ENCODE measurements around the gene DIABLO.
A peak's percentile ranks its signal among the peaks of the same experiment; 100 is the strongest.
"Not testable (repeated sequence)": the region's sequence is repeated elsewhere in the genome, so short reads cannot be mapped to it uniquely, and the experiment has no call there.

Gene DIABLO

GRCh38 chr12:122190842-122191668 lies 34.8 kb downstream of the DIABLO start:
- peak in 1 of 3 experiments; percentile 48 for DNase-seq (ENCODE audit: low read depth in 2 of 3, low spot score in 2 of 3)

- DNase-seq (ENCODE audit: low read depth in 2 of 3, low spot score in 2 of 3) = no peak
Observed at GRCh38 chr12:122189626-122190475, 36.0 kb downstream of the DIABLO start.

- no peak for DNase-seq (ENCODE audit: low read depth in 2 of 3, low spot score in 2 of 3)
Observed at GRCh38 chr12:122187466-122187865, 38.4 kb downstream of the DIABLO start.

GRCh38 chr12:122185494-122186082 lies 40.3 kb downstream of the DIABLO start:
- no peak for DNase-seq (ENCODE audit: low read depth in 2 of 3, low spot score in 2 of 3)

- no peak for DNase-seq (ENCODE audit: low read depth in 2 of 3, low spot score in 2 of 3)
Observed at GRCh38 chr12:122185079-122185478, 40.8 kb downstream of the DIABLO start.

GRCh38 chr12:122184517-122184916 lies 41.3 kb downstream of the DIABLO start:
- no peak for DNase-seq (ENCODE audit: low read depth in 2 of 3, low spot score in 2 of 3)

- no peak for DNase-seq (ENCODE audit: low read depth in 2 of 3, low spot score in 2 of 3)
Observed at GRCh38 chr12:122183588-122183940, 42.3 kb downstream of the DIABLO start.

- DNase-seq (ENCODE audit: low read depth in 2 of 3, low spot score in 2 of 3) = no peak
Observed at GRCh38 chr12:122182887-122183587, 42.8 kb downstream of the DIABLO start, which contains the start of gene LRRC43. Gene LRRC43, plus strand, starts transcription at chr12:122183123. Its CDS starts 22 bp downstream, at chr12:122183145.

- DNase-seq (ENCODE audit: low read depth in 2 of 3, low spot score in 2 of 3) = not testable (repeated sequence)
Observed at GRCh38 chr12:122176473-122176872, 49.4 kb downstream of the DIABLO start.

GRCh38 chr12:122174155-122174845 lies 51.6 kb downstream of the DIABLO start, which contains the start of gene IL31:
Gene IL31, minus strand, starts transcription at chr12:122174221. Its CDS starts 49 bp downstream, at chr12:122174172.
- no peak for DNase-seq (ENCODE audit: low read depth in 2 of 3, low spot score in 2 of 3)

GRCh38 chr12:122172262-122172939 lies 53.5 kb downstream of the DIABLO start:
- no peak for DNase-seq (ENCODE audit: low read depth in 2 of 3, low spot score in 2 of 3)

- DNase-seq (ENCODE audit: low read depth in 2 of 3, low spot score in 2 of 3) = no peak
Observed at GRCh38 chr12:122171399-122171798, 54.5 kb downstream of the DIABLO start.

GRCh38 chr12:122168492-122168891 lies 57.4 kb downstream of the DIABLO start:
- DNase-seq (ENCODE audit: low read depth in 2 of 3, low spot score in 2 of 3) = no peak

GRCh38 chr12:122167356-122167925 lies 58.4 kb downstream of the DIABLO start:
- no peak for DNase-seq (ENCODE audit: low read depth in 2 of 3, low spot score in 2 of 3)

GRCh38 chr12:122166422-122167349 lies 59.2 kb downstream of the DIABLO start:
- peak in 2 of 3 experiments; percentile 30 to 37 for DNase-seq (ENCODE audit: low read depth in 2 of 3, low spot score in 2 of 3)

GRCh38 chr12:122162976-122163375 lies 62.9 kb downstream of the DIABLO start:
- DNase-seq (ENCODE audit: low read depth in 2 of 3, low spot score in 2 of 3) = no peak

GRCh38 chr12:122161682-122162081 lies 64.2 kb downstream of the DIABLO start:
- no peak for DNase-seq (ENCODE audit: low read depth in 2 of 3, low spot score in 2 of 3)

- DNase-seq (ENCODE audit: low read depth in 2 of 3, low spot score in 2 of 3) = no peak
Observed at GRCh38 chr12:122160761-122161160, 65.1 kb downstream of the DIABLO start.
